Endometrial microvascular endothelial cells (primary cell): ENCODE results near the gene PMP22. TPM values are rescaled to one million over a fixed set of nuclear protein-coding genes. Genes with fewer than 3 reads are reported as not detected.
"Not testable (repeated sequence)": the region's sequence is repeated elsewhere in the genome, so short reads cannot be mapped to it uniquely, and the experiment has no call there.

Experiments
- in situ Hi-C: cut with HindIII; loops from 2 replicates; pipeline ENCODE4 v1.10.0; 2017; ENCODE audit warnings: low sequenced_read_pairs, low pct_unique_long_range_greater_than_20kb; ENCODE audit errors: inconsistent ontology term
- total RNA-seq: library from RNA; depleted of rRNA; stranded (reverse); fragments of >200 nt; gene quantifications from one replicate; pipeline ENCODE4 v1.2.3, GENCODE V29; 2015; ENCODE audit errors: inconsistent ontology term

PMP22 gene
- total RNA-seq, 1 donor from 2014 or later: 75.4 TPM

DNA sequence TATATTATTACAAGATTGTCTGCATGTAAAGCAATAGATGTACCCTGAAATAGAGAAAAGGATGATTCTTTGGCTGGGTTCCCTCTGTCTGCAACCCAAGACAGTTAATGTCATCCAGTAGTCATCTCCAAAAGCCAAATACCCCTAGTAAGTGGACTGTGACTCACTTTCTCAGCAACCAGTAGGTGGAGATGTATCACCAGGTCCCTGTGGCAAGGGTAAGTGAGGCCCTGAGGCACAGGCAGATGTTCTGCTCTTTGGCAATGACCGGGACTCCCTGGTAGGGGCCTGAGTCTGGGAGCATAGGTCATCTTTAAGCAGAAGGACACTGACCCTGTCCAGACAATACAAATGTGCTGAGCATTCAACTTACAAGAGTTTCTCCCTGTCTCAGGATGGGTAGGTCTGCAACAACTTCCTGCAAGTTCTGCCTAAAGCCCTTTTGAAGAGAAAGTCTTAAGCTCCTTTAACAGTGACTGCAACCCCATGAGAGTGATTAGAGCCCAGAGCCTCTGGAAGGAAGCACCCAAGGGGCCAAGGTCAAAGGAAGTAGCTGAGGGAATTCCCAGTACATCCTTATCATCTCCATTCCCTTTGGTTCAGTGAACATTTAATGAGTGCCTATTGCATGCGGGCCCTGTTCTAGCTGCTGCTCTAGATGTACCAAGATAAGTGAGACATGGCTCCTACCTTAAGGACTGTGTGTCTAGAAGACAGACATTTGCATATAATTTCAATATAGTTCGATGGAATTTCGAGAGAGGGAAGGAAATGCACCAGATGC lies 31.9 kb downstream of the PMP22 start:
- in situ Hi-C loops: no loop called here

GRCh38 chr17:15232517-15232915 lies 32.6 kb downstream of the PMP22 start:
- in situ Hi-C loops: no loop called here

- in situ Hi-C loops: no loop called here
These were observed 33.1 kb downstream of the PMP22 start for GRCh38 chr17:15231851-15232516.

GRCh38 chr17:15230866-15231265 lies 34.3 kb downstream of the PMP22 start:
- in situ Hi-C loops: no loop called here

- in situ Hi-C loops: not testable (repeated sequence)
These were observed 43.3 kb downstream of the PMP22 start for GRCh38 chr17:15221827-15222226.

DNA sequence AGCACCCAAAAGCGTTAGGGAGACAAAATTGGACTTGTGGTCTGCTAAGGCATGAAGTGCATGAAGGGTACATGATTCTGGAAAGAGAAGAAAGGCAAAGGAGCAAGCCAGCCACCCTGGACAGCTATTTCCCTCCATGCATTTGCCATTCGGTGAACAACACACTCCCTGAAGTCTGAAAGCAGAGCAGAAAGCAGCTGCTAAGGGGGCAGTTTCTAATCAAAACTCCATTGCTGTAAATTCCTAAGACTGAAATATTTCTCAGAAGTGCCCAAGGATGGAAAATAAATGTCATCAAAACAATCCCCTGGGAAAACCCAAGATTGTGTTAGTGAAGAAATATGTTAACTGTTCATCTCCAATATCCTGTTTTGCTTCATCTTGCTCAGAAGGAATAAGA lies 44.3 kb downstream of the PMP22 start:
- in situ Hi-C loops: no loop called here

- in situ Hi-C loops: no loop called here
These were observed 48.6 kb downstream of the PMP22 start for GRCh38 chr17:15216481-15216880.

DNA sequence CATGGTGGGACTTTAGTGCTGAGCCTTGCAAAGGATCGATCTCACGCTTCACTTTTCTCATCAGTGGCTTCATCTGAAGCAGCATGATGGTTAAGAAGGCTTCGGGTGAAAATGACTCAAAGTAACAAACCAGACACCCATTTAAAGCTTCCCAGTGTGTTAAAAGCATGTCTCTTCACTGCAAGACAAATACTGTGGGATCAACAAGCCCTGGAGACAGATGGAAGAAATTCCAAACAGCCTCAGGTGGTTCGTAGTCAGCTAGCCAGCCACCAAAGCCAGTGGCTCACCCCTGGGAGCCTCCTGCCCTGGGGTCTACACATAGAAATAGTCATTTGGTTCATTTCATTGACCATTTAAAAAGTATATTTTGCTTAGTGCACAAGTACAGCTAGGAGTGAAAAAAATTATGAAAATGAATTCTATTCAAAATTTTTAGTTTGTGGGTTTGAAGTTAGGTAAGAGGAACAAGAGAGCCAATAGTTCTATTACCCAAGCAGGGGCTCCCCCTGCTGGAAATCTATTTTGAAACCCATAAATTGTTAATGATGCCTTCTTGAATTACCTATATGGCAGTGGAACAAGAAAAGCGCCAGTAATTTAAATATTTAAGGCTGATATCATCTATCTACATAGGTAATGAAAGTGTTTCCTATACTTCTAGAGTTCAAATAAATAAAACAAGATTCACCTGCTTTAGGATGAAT lies 51.6 kb downstream of the PMP22 start:
- in situ Hi-C loops: no loop called here

- in situ Hi-C loops: no loop called here
These were observed 54.9 kb downstream of the PMP22 start for GRCh38 chr17:15210247-15210646.

- in situ Hi-C loops: not testable (repeated sequence)
These were observed 62.1 kb downstream of the PMP22 start for GRCh38 chr17:15203062-15203461.

- in situ Hi-C loops: not testable (repeated sequence)
These were observed 64.6 kb downstream of the PMP22 start for GRCh38 chr17:15200574-15200973.

DNA sequence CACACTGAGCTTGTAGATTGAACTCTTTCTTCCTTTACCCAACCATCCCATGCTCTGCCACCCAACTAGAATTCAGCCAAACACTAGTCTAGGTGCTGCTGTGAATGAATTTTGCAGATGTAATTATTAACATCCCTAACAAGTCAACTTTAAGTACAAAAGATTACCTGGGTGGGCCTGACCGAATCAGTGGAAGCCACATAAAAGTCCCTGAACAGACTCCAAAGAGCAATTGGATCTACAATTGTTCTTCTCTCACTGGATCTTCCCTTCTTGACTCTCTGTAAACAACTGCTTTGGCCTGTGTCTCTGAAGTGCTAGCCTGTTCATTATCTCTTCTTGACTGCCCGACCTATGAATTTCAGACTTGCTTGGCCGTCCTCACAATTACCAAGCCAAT lies 67.9 kb downstream of the PMP22 start:
- in situ Hi-C loops: no loop called here

- in situ Hi-C loops: no loop called here
These were observed 70.3 kb downstream of the PMP22 start for GRCh38 chr17:15194859-15195277.

- in situ Hi-C loops: no loop called here
These were observed 79.5 kb downstream of the PMP22 start for GRCh38 chr17:15185625-15185991.

DNA sequence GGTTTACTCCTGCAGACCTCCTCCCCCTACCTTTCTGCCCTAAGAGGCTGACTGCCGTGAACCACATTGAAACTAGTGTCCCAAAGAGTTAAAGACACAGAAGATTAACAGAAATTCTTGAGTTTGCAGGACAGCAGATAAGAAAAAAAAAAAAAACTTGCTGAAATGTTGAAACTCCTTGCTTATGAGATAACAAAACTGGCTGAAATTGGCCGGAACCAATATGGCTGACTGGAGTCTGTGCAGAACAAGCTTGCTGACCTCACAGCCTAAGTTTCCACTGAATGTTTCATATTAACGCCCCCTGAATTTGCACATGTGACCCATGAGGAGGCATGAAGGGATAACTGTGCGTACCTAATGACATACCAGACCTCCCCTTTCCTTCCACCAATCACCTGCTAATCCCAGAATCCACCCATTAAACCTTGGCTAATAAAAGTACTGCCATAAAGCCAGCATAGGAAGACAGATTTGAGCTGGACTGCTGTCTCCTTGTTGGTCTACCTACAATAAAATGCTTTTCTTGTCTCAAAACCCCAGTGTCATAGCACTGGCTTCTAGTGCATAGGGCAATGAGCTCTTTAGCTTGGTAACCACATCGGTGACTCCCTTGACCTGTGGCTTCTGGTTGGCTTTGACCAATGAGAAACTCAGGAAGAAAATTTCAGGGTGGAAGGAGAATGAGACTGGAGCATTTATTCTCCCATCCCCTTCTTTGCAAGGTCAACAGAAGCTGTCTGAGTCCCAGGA lies 80.1 kb downstream of the PMP22 start:
- in situ Hi-C loops: no loop called here

DNA sequence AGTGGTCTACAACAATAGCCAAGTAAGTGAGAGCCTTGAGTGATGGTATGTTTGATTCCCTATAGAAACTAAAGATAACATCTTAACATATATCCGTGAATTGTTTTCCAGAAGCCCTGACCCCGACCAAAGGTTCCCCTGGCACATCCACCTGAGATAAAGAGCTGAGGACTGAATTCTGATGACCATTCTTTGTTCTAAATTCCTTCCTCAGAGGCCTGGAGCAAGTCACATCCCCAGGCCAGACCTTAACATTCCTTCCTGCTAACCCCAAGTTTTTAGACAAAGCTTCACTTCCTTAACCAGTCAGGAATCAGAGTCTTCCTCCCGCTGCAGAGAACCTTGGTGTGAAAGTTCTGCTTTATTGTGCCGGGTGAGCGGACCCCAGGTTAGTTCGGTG lies 83.3 kb downstream of the PMP22 start:
- in situ Hi-C loops: no loop called here

DNA sequence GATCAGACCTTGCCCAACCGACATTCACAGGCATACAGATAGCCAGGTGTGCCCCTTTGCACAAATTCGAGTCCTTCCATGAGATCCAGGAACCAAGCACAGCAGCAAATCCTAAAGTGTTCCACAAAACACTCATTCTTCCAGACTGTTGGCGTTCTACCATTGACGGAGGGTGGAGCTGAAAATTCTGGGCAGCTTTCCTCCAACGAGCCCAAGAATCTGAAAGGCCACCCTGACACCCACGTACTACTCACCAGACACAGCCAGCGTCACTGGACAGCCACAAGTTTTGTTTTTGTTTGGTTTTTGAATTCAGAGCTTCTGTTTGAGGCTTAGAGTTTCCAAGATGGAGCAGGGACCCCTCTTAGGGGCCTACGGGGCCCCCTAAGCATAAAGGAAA lies 83.8 kb downstream of the PMP22 start:
- in situ Hi-C loops: no loop called here

- in situ Hi-C loops: no loop called here
These were observed 85.0 kb downstream of the PMP22 start for GRCh38 chr17:15180121-15180561.
